ENCODE data around the gene SUSD1. TPM values are rescaled to one million over a fixed set of nuclear protein-coding genes. Genes with fewer than 3 reads are reported as not detected.
A peak's percentile ranks its signal among the peaks of the same experiment; 100 is the strongest.

The SUSD1 gene
- total and polyA plus RNA-seq, 9 of the 15 experiments (the other 6 are each of a cell fraction or from before 2014, with no cell fraction given), result 10.9 to 44.4 (median 36.1) TPM

DNA sequence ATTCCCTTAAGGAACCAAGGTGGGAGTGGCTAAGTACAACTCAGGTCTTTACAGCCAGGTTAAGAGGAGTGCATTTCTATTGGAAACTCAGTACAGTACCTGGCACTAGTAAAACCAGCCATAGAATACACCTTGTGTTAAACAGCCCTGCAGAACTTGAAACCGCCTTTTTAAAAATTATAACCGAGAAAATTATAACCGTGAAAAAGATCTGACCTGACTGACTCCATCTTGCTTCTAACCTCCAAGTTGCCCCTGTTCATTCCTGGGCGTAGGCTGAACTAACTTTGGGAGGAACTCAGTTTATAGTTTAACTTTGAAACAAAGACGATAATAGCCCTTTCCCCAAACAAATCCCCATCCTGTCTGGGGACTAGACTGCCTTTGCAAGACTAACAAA, 132.3 kb downstream of the SUSD1 start (continued):
- TF ChIP-seq, protein P1, sequence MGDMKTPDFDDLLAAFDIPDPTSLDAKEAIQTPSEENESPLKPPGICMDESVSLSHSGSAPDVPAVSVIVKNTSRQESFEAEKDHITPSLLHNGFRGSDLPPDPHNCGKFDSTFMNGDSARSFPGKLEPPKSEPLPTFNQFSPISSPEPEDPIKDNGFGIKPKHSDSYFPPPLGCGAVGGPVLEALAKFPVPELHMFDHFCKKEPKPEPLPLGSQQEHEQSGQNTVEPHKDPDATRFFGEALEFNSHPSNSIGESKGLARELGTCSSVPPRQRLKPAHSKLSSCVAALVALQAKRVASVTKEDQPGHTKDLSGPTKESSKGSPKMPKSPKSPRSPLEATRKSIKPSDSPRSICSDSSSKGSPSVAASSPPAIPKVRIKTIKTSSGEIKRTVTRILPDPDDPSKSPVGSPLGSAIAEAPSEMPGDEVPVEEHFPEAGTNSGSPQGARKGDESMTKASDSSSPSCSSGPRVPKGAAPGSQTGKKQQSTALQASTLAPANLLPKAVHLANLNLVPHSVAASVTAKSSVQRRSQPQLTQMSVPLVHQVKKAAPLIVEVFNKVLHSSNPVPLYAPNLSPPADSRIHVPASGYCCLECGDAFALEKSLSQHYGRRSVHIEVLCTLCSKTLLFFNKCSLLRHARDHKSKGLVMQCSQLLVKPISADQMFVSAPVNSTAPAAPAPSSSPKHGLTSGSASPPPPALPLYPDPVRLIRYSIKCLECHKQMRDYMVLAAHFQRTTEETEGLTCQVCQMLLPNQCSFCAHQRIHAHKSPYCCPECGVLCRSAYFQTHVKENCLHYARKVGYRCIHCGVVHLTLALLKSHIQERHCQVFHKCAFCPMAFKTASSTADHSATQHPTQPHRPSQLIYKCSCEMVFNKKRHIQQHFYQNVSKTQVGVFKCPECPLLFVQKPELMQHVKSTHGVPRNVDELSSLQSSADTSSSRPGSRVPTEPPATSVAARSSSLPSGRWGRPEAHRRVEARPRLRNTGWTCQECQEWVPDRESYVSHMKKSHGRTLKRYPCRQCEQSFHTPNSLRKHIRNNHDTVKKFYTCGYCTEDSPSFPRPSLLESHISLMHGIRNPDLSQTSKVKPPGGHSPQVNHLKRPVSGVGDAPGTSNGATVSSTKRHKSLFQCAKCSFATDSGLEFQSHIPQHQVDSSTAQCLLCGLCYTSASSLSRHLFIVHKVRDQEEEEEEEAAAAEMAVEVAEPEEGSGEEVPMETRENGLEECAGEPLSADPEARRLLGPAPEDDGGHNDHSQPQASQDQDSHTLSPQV (IDR thresholded peaks at IDR 0.05), result peak; percentile 32; the same call in 1 of the 2 replicates
- TF ChIP-seq FOS (IDR thresholded peaks at IDR 0.05; ENCODE audit: extremely low read depth, insufficient read length), result no peak
- TF ChIP-seq, protein P2, sequence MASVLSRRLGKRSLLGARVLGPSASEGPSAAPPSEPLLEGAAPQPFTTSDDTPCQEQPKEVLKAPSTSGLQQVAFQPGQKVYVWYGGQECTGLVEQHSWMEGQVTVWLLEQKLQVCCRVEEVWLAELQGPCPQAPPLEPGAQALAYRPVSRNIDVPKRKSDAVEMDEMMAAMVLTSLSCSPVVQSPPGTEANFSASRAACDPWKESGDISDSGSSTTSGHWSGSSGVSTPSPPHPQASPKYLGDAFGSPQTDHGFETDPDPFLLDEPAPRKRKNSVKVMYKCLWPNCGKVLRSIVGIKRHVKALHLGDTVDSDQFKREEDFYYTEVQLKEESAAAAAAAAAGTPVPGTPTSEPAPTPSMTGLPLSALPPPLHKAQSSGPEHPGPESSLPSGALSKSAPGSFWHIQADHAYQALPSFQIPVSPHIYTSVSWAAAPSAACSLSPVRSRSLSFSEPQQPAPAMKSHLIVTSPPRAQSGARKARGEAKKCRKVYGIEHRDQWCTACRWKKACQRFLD (CRISPR knock-in tag; IDR thresholded peaks at IDR 0.05), result no peak

DNA sequence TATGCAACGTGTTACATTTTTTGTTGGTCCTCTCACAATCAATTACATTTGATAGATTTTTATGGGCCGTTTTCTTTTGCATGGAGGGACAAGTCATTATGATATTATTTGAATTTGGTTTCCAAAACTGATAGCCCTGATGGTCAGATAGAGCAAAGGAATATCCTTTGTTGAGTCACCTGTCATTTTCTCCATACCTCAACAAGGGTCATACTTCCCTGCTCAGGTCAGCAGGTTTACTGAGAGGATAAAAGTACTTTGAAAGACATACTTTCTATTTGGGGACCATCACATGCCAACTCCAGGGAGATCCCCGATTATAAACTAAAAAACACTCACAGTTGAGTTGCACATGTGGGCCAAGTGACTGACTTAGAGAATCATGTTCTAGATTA, 132.9 kb downstream of the SUSD1 start:
- no peaks in the 10 kb centered on the region for H4K20me1 ChIP-seq (replicated peaks; ENCODE audit: control insufficient read depth, insufficient read depth, low read length)
- intact Hi-C loops (cut with micrococcal nuclease), result no loop called here
- 74% methylated on average over 3 of the region's 3 CpGs for WGBS (ENCODE audit: insufficient coverage, low coverage, missing lambda C conversion rate)
- FAIRE-seq (no peak), ATAC-seq (no peak), DNase-seq (ENCODE audit: extremely low read depth in 1 of 4, low spot score in 3 of 4) (no peak)
- no peak overlapping the region for H2AFZ ChIP-seq (ENCODE audit: low read depth, low read length)
- H3K9me1 ChIP-seq (ENCODE audit: control insufficient read depth, insufficient read depth, low read length), result no peaks in the 10 kb centered on the region
- ChIA-PET CTCF (ENCODE audit: low intra/inter-chr PET ratio) (interaction anchor here (0.6 kb wide), 1 partner anchor 11 kb away, joined by 3 read pairs; no protein-coding TSS in a partner anchor), POLR2A (interaction anchor here (1.2 kb wide), 1 partner anchor 12 kb away, joined by 4 read pairs; no protein-coding TSS in a partner anchor)
- no peak overlapping the region for H3K4me2 ChIP-seq (ENCODE audit: insufficient read depth, low read length)
- H3K27me3 ChIP-seq (ENCODE audit: control insufficient read depth in 2 of 2, insufficient read depth in 2 of 2, low read length in 2 of 2), result no peaks in the 10 kb centered on the region
- no peak overlapping the region for H3K9ac ChIP-seq (ENCODE audit: insufficient read depth in 1 of 2, low read depth in 2 of 2, low read length in 2 of 2)
- TF ChIP-seq ZNF707 (CRISPR knock-in tag; conservative IDR thresholded peaks at IDR 0.05) (no peak), ELF2 (CRISPR knock-in tag; IDR thresholded peaks at IDR 0.05) (no peak), FOS (IDR thresholded peaks at IDR 0.05; ENCODE audit: extremely low read depth, insufficient read length) (no peak), RBFOX2 (IDR thresholded peaks at IDR 0.05; ENCODE audit: low read depth, low read length) (no peak), SMAD3 (CRISPR knock-in tag; conservative IDR thresholded peaks at IDR 0.05) (no peak), ZNF263 (CRISPR knock-in tag; IDR thresholded peaks at IDR 0.05; ENCODE audit: borderline replicate concordance) (no peak)
- H3K27ac ChIP-seq (ENCODE audit: extremely low read depth, low read depth, low read length), result no peak overlapping the region
- in situ Hi-C loops (cut with MboI), result no loop called here
- BruUV-seq (replicated peaks), result no TSS peak
- H3K9me3 ChIP-seq (replicated peaks; ENCODE audit: control insufficient read depth, insufficient read depth, low read depth, low read length), result no peaks in the 10 kb centered on the region
- H3K4me1 ChIP-seq (replicated peaks in 1 of 2; ENCODE audit: control insufficient read depth in 2 of 2, insufficient read depth in 2 of 2, low read length in 2 of 2), result no peaks in the 10 kb centered on the region; a peak in 1 of 5 replicates
- no peaks in the 10 kb centered on the region for H3K79me2 ChIP-seq (ENCODE audit: control insufficient read depth, insufficient read depth, low read length)
- peaks cover 76% of the 10 kb centered on the region for H3K36me3 ChIP-seq (ENCODE audit: control insufficient read depth, insufficient read depth, low read length)
- no peak overlapping the region for H3K4me3 ChIP-seq

All from K562 (cell line).